Heart left ventricle (tissue), 13 donors: ENCODE measurements around the gene PIPOX.

ENCODE experiments used
- CTCF ChIP-seq, 12 donors: fragments of 200-600 bp; sonication (generic) in 4 of 12; IDR thresholded peaks; one replicate each; pipeline versions ENCODE4 v1.5.0 to v1.8.0; 2018 to 2022; ENCODE audit warnings: antibody characterized with exemption in 12 of 12, mild to moderate bottlenecking in 5 of 12
- POLR2A ChIP-seq, 2 donors: fragments of 450-650 bp; IDR thresholded peaks; one replicate each; pipeline ENCODE4 v1.6.1; 2017; ENCODE audit warnings: antibody characterized with exemption in 2 of 2, mild to moderate bottlenecking in 2 of 2, moderate library complexity in 2 of 2
- donor health status: ischemic (EF 13 %, LVEDD 7.1; RV severe dilation, severe dysfunction).
- donor health status: DM: no; HTN: yes; CAD: no.
- donor health status: DM: no; HTN: no; CAD: no.
- donor health status: ischemic (EF 25% LVEDD 6.9; RV normal size, moderate dysfunction).
- donor health status: ischemic (EF 25% LVEDD 5.7; RV mildly dilated, moderate dysfunction).
- donor health status: ischemic (EF 35%, LVEDD 5.7; RV mildly dilated, moderate dysfunction).
- donor health status: nonischemic (EF 11% LVEDD 7.7; RV severe dilation, severe dysfunction).
- donor health status: DM: yes; HTN: yes; CAD: no.
- donor health status: PGD.
- donor health status: ischemic (EF 29% LVEDD 5.4; RV normal size, mild dysfunction).
- donor health status: nonischemic (EF 23%, LVEDD 6.1; RV moderate dilation, normal function).

GRCh38 chr17:29012535-29012934 is 30.4 kb upstream of the PIPOX start:
- TF ChIP-seq CTCF (IDR thresholded peaks at IDR 0.05): no peak
- TF ChIP-seq POLR2A (IDR thresholded peaks at IDR 0.05): no peak
